ENCODE measurements around the gene SUCO. TPM values are rescaled to one million over a fixed set of nuclear protein-coding genes. Genes with fewer than 3 reads are reported as not detected.

SUCO gene
- total RNA-seq, 2 donors from 2014 or later = 39.5 to 84.9 TPM

DNA sequence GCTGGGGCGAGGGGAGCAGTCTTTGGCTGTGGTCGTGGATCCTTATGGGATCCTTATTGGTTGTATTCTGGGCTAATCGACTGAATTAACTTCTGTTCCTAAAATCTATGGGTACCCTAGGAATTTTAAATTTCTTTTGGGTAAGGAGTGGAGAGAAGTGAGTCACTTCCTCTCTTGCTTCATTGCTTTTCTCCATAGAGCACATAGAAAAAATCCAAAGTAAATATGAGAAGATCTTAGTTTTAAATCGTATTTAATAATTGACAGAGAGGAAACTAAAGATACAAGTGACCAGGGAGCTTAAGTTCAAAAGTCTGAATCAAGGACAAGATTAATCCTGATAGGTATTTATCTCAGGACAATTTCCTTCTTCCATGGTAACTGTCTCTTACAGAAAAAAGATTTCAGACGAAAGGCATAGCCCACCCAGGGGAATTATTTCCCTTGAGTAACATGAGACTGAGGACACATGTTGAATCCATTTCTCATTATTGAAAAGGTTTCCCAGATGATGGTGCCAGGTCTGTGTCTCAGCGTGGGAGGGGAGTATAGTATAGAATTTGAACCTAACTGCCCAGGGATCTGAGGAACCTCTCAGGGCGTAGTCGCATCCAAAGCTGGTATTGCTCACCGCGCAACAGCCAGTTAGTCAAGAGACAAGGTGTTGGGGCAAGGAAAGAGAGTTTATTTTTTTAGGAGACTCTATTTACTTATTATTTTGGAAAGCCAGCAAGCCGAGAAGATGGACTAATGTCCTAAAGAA lies 97.3 kb downstream of the SUCO start:
- DNase-seq (ENCODE audit: low spot score) = no peak
- intact Hi-C loops (cut with DNase I) = no loop called here
- Histone ChIP-seq H3K27ac (no peak overlapping the region), H3K27me3 (replicated peaks; ENCODE audit: insufficient read depth) (no peaks in the 10 kb centered on the region), H3K4me1 (replicated peaks) (no peaks in the 10 kb centered on the region), H3K36me3 (no peaks in the 10 kb centered on the region), H3K9me3 (no peaks in the 10 kb centered on the region), H3K4me3 (no peak overlapping the region)
- TF ChIP-seq POLR2A (IDR thresholded peaks at IDR 0.05) (no peak), POLR2AphosphoS5 (IDR thresholded peaks at IDR 0.05) (no peak)
- TF ChIP-seq, protein P1, sequence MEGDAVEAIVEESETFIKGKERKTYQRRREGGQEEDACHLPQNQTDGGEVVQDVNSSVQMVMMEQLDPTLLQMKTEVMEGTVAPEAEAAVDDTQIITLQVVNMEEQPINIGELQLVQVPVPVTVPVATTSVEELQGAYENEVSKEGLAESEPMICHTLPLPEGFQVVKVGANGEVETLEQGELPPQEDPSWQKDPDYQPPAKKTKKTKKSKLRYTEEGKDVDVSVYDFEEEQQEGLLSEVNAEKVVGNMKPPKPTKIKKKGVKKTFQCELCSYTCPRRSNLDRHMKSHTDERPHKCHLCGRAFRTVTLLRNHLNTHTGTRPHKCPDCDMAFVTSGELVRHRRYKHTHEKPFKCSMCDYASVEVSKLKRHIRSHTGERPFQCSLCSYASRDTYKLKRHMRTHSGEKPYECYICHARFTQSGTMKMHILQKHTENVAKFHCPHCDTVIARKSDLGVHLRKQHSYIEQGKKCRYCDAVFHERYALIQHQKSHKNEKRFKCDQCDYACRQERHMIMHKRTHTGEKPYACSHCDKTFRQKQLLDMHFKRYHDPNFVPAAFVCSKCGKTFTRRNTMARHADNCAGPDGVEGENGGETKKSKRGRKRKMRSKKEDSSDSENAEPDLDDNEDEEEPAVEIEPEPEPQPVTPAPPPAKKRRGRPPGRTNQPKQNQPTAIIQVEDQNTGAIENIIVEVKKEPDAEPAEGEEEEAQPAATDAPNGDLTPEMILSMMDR (IDR thresholded peaks at IDR 0.05) = no peak
- WGBS = 93% methylated on average over 11 of the region's 11 CpGs

DNA sequence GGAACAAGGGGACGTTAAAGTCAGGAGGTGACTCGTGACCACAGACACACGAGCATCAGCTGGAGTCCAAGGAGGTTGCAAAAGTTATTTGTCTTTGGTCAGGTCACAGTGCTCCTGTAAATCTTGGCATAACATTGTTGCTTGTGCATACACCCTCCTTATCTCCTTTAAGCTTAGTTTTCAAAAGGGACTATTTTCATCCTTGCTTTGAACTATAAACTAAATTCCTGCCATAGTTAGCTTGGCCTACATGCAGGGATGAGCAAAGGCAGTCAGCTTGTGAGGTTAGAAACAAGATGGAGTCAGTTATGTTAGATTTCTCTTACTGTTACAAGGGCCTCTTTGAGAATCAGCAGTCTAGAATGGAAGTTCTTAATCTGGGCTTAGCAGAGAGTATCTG lies 97.9 kb downstream of the SUCO start:
- Histone ChIP-seq H3K9me3 (no peaks in the 10 kb centered on the region), H3K27me3 (replicated peaks; ENCODE audit: insufficient read depth) (no peaks in the 10 kb centered on the region), H3K36me3 (no peaks in the 10 kb centered on the region), H3K4me3 (no peak overlapping the region), H3K27ac (no peak overlapping the region), H3K4me1 (replicated peaks) (no peaks in the 10 kb centered on the region)
- TF ChIP-seq POLR2A (IDR thresholded peaks at IDR 0.05) (no peak), POLR2AphosphoS5 (IDR thresholded peaks at IDR 0.05) (no peak)
- TF ChIP-seq, protein P1 (IDR thresholded peaks at IDR 0.05) = no peak
- DNase-seq (ENCODE audit: low spot score) = no peak
- intact Hi-C loops (cut with DNase I) = no loop called here
- WGBS = 78% methylated on average over 3 of the region's 3 CpGs

DNA sequence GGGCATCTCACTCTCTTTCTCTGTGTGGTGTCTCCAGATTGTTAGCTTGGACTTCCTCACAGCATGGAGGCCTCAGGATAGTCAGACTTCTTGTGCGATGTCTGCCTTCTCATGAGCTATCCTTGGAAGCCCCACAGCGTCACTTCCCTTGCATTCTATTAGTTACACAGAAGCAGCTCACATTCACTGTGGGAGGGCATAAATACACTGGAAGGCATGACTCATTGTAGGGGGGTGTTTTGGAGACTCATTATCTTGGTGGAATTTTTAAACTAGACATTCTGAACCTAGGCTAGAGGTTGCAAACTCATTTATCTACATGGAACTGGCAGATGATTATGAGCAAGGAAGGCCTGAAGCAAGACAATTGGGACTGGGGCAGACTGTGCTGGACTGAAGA lies 104.6 kb downstream of the SUCO start:
- Histone ChIP-seq H3K4me3 (no peak overlapping the region), H3K4me1 (replicated peaks) (no peaks in the 10 kb centered on the region), H3K27ac (no peak overlapping the region), H3K36me3 (no peaks in the 10 kb centered on the region), H3K27me3 (replicated peaks; ENCODE audit: insufficient read depth) (no peaks in the 10 kb centered on the region), H3K9me3 (no peaks in the 10 kb centered on the region)
- no peak for TF ChIP-seq POLR2AphosphoS5 (IDR thresholded peaks at IDR 0.05)
- TF ChIP-seq, protein P1 (IDR thresholded peaks at IDR 0.05) = no peak
- TF ChIP-seq POLR2A (IDR thresholded peaks at IDR 0.05) = no peak
- 100% methylated on average over 2 of the region's 2 CpGs for WGBS
- intact Hi-C loops (cut with DNase I) = no loop called here
- DNase-seq (ENCODE audit: low spot score) = no peak

GRCh38 chr1:172638249-172638648 lies 105.3 kb downstream of the SUCO start:
- H3K4me1 ChIP-seq (replicated peaks) = no peaks in the 10 kb centered on the region
- no peaks in the 10 kb centered on the region for H3K27me3 ChIP-seq (replicated peaks; ENCODE audit: insufficient read depth)
- intact Hi-C loops (cut with DNase I) = no loop called here
- 85% methylated on average over 2 of the region's 2 CpGs for WGBS
- no peaks in the 10 kb centered on the region for H3K9me3 ChIP-seq
- no peak overlapping the region for H3K27ac ChIP-seq
- H3K36me3 ChIP-seq = no peaks in the 10 kb centered on the region
- H3K4me3 ChIP-seq = no peak overlapping the region
- DNase-seq (ENCODE audit: low spot score) = no peak
- TF ChIP-seq POLR2AphosphoS5 (IDR thresholded peaks at IDR 0.05) = no peak
- TF ChIP-seq, protein P1 (IDR thresholded peaks at IDR 0.05) = no peak
- TF ChIP-seq POLR2A (IDR thresholded peaks at IDR 0.05) = no peak
